Sigmoid colon (tissue), 7 donors: ENCODE data around the gene TFCP2L1. TPM values are rescaled to one million over a fixed set of nuclear protein-coding genes. Genes with fewer than 3 reads are reported as not detected.
"Not testable (repeated sequence)": the region's sequence is repeated elsewhere in the genome, so short reads cannot be mapped to it uniquely, and the experiment has no call there.

Source experiments
- DNase-seq: peaks from one replicate; pipeline ENCODE4 v3.0.0-alpha.2; 2019
- H3K27ac ChIP-seq, 4 donors: fragments of 200-600 bp; sonication (generic); one replicate each; pipeline ENCODE4 v1.5.1; 2016 to 2019; ENCODE audit warnings: mild to moderate bottlenecking in 1 of 4
- H3K27me3 ChIP-seq, 3 donors: fragments of 200-600 bp; sonication (generic); one replicate each; pipeline ENCODE4 v1.5.1; 2019; ENCODE audit warnings: mild to moderate bottlenecking in 1 of 3
- H3K36me3 ChIP-seq, 4 donors: fragments of 200-600 bp; sonication (generic); one replicate each; pipeline ENCODE4 v1.5.1; 2016 to 2019
- H3K4me1 ChIP-seq, 4 donors: fragments of 200-600 bp; sonication (generic); one replicate each; pipeline ENCODE4 v1.5.1; 2017 to 2019
- H3K4me3 ChIP-seq, 4 donors: fragments of 200-600 bp; sonication (generic); one replicate each; pipeline ENCODE4 v1.5.1; 2017 to 2019; ENCODE audit warnings: mild to moderate bottlenecking in 2 of 4, moderate library complexity in 1 of 4
- H3K9me3 ChIP-seq, 4 donors: fragments of 200-600 bp in 3 of 4; sonication (generic) in 3 of 4; one replicate each; pipeline versions ENCODE4 v1.5.1 to v1.6.1; 2013 to 2019
- CTCF ChIP-seq, 4 experiments: fragments of 450-650 bp in 3 of 4; fragments of 200-600 bp in 1 of 4; IDR thresholded peaks; one replicate each; pipeline ENCODE4 v1.5.1; 2016 to 2019; ENCODE audit warnings: antibody characterized with exemption in 4 of 4, mild to moderate bottlenecking in 3 of 4, moderate library complexity in 2 of 4
- EP300 ChIP-seq, 4 donors: sonication (generic); formaldehyde crosslinking; IDR thresholded peaks; one replicate each; pipeline ENCODE4 v1.6.1; 2017; ENCODE audit warnings: antibody characterized with exemption in 4 of 4
- POLR2A ChIP-seq, 2 donors: fragments of 450-650 bp; IDR thresholded peaks; one replicate each; pipeline ENCODE4 v1.6.1; 2016; ENCODE audit warnings: antibody characterized with exemption in 2 of 2, mild to moderate bottlenecking in 2 of 2, moderate library complexity in 2 of 2
- POLR2AphosphoS5 ChIP-seq, 4 donors: sonication (generic); formaldehyde crosslinking; IDR thresholded peaks; one replicate each; pipeline ENCODE4 v1.6.1; 2017; ENCODE audit warnings: antibody characterized with exemption in 4 of 4
- WGBS, 2 donors: extraction: QIAGEN DNeasy Blood & Tissue Kit; methylation state at CpG; one replicate each; pipeline ENCODE4 v1.1.7; 2013; 5-methylcytosine and 5-hydroxymethylcytosine counted together
- intact Hi-C: fragments of 100-400 bp; cut with DNase I; formaldehyde crosslinking; loops from one replicate; pipeline ENCODE4 v1.15.1; 2023
- polyA plus RNA-seq, 3 donors: library from polyadenylated mRNA; stranded (reverse); fragments of 200-250 nt; gene quantifications; one replicate each; pipeline ENCODE4 v1.2.3, GENCODE V29; 2013
- total RNA-seq, 4 donors: library from RNA; depleted of rRNA; stranded (reverse); fragments of >200 nt; gene quantifications; one replicate each; pipeline ENCODE4 v1.1.0, GENCODE V29; 2016
- donor health status: healthy with polysubstance abuse.
- donor health status: Bipolar disorder and iron deficiency.
- donor health status: healthy.

TFCP2L1 gene
- total RNA-seq: under 1 TPM; 0.14 to 0.55 (median 0.43) TPM
- 10 to 100 TPM in 2 of 3 donors, 1 to 10 TPM in 1; 7.2 to 35.5 (median 29.1) TPM for polyA plus RNA-seq

GRCh38 chr2:121284463-121285449 is at the start of gene TFCP2L1:
Gene TFCP2L1, minus strand, starts transcription at chr2:121285202. Its CDS starts 93 bp downstream, at chr2:121285109.
- H3K4me1 ChIP-seq: peaks cover 0 to 15% (median 12%) of the 10 kb centered on the region in 4 donors
- H3K9me3 ChIP-seq: no peaks in the 10 kb centered on the region
- peak within 1 kb of the TSS in 3 of 4 donors; percentile 33 to 42 (median 38) for H3K4me3 ChIP-seq
- 1% methylated on average over 119 of the region's 119 CpGs for WGBS, 2 donors
- no peak for TF ChIP-seq POLR2AphosphoS5 (IDR thresholded peaks at IDR 0.05)
- TF ChIP-seq POLR2A (IDR thresholded peaks at IDR 0.05): no peak
- TF ChIP-seq EP300 (IDR thresholded peaks at IDR 0.05): no peak
- no peak for TF ChIP-seq CTCF (IDR thresholded peaks at IDR 0.05)
- peaks cover 10 to 51% (median 32%) of the 10 kb centered on the region in 3 donors for H3K27me3 ChIP-seq
- H3K36me3 ChIP-seq: no peaks in the 10 kb centered on the region
- intact Hi-C loops: no loop called here
- no peak for DNase-seq
- peak within 1 kb of the TSS in 2 of 4 donors; percentile 27 to 31 for H3K27ac ChIP-seq

GRCh38 chr2:121333834-121334558 is 49.0 kb upstream of the TFCP2L1 start:
- WGBS, 2 donors: 71 to 83% methylated on average over 12 of the region's 12 CpGs
- H3K9me3 ChIP-seq: no peaks in the 10 kb centered on the region
- H3K4me1 ChIP-seq: no peaks in the 10 kb centered on the region
- DNase-seq: peak; percentile 40
- TF ChIP-seq POLR2AphosphoS5 (IDR thresholded peaks at IDR 0.05) (no peak), EP300 (IDR thresholded peaks at IDR 0.05) (no peak), CTCF (IDR thresholded peaks at IDR 0.05) (no peak), POLR2A (IDR thresholded peaks at IDR 0.05) (no peak)
- no peaks in the 10 kb centered on the region for H3K27me3 ChIP-seq
- H3K4me3 ChIP-seq: no peak overlapping the region
- H3K36me3 ChIP-seq: peaks cover 0 to 11% (median 6%) of the 10 kb centered on the region in 4 donors
- H3K27ac ChIP-seq: no peak overlapping the region
- intact Hi-C loops: no loop called here

- Histone ChIP-seq H3K4me1 (no peaks in the 10 kb centered on the region), H3K27me3 (no peaks in the 10 kb centered on the region), H3K36me3 (peaks cover 0 to 4% (median 2%) of the 10 kb centered on the region in 4 donors), H3K4me3 (no peak overlapping the region), H3K27ac (no peak overlapping the region), H3K9me3 (no peaks in the 10 kb centered on the region)
- DNase-seq: peak; percentile 40
- TF ChIP-seq CTCF (IDR thresholded peaks at IDR 0.05): no peak
- no peak for TF ChIP-seq EP300 (IDR thresholded peaks at IDR 0.05)
- no peak for TF ChIP-seq POLR2AphosphoS5 (IDR thresholded peaks at IDR 0.05)
- TF ChIP-seq POLR2A (IDR thresholded peaks at IDR 0.05): no peak
- 86 to 91% methylated on average over 17 of the region's 17 CpGs for WGBS, 2 donors
- intact Hi-C loops: no loop called here
Observed at GRCh38 chr2:121333231-121333630, 48.2 kb upstream of the TFCP2L1 start.

GRCh38 chr2:121331324-121331723 is 46.3 kb upstream of the TFCP2L1 start:
- H3K36me3 ChIP-seq, H3K4me1 ChIP-seq, H3K9me3 ChIP-seq, intact Hi-C loops, H3K27ac ChIP-seq, H3K4me3 ChIP-seq, H3K27me3 ChIP-seq: not testable (repeated sequence)
- 71 to 89% methylated on average over 8 of the region's 8 CpGs for WGBS, 2 donors
- DNase-seq: peak; percentile 21

- intact Hi-C loops: no loop called here
- no peak overlapping the region for H3K27ac ChIP-seq
- TF ChIP-seq EP300 (IDR thresholded peaks at IDR 0.05): no peak
- no peak for TF ChIP-seq POLR2AphosphoS5 (IDR thresholded peaks at IDR 0.05)
- TF ChIP-seq CTCF (IDR thresholded peaks at IDR 0.05): no peak
- TF ChIP-seq POLR2A (IDR thresholded peaks at IDR 0.05): no peak
- no peak overlapping the region for H3K4me3 ChIP-seq
- DNase-seq: peak; percentile 35
- H3K27me3 ChIP-seq: no peaks in the 10 kb centered on the region
- H3K9me3 ChIP-seq: no peaks in the 10 kb centered on the region
- no peaks in the 10 kb centered on the region for H3K36me3 ChIP-seq
- H3K4me1 ChIP-seq: no peaks in the 10 kb centered on the region
- WGBS, 2 donors: 91 to 93% methylated on average over 15 of the region's 15 CpGs
Observed at GRCh38 chr2:121330921-121331320, 45.9 kb upstream of the TFCP2L1 start.
